Uterus (tissue), 4 donors: Measurements from ENCODE around the gene OR51B5. TPM values are rescaled to one million over a fixed set of nuclear protein-coding genes. Genes with fewer than 3 reads are reported as not detected.
"Not testable (repeated sequence)": the region's sequence is repeated elsewhere in the genome, so short reads cannot be mapped to it uniquely, and the experiment has no call there.

ENCODE experiments used
- DNase-seq, 2 donors: peaks; one replicate each; pipeline ENCODE4 v3.0.0-alpha.2; 2019 to 2020
- H3K27ac ChIP-seq, 2 donors: fragments of 200-600 bp; sonication (generic); 1 replicate in 1 of 2; 2 replicates in 1 of 2; pipeline ENCODE4 v1.5.1; 2016 to 2018
- H3K27me3 ChIP-seq, 2 donors: fragments of 200-600 bp; sonication (generic); one replicate each; pipeline ENCODE4 v1.5.1; 2018 to 2019; ENCODE audit warnings: control low read depth in 1 of 2
- H3K36me3 ChIP-seq, 2 donors: fragments of 200-600 bp; sonication (generic); one replicate each; pipeline ENCODE4 v1.5.1; 2019; ENCODE audit warnings: control low read depth in 1 of 2
- H3K4me1 ChIP-seq, 2 donors: fragments of 200-600 bp; sonication (generic); one replicate each; pipeline ENCODE4 v1.5.1; 2018 to 2019; ENCODE audit warnings: control low read depth in 1 of 2
- H3K4me3 ChIP-seq, 2 donors: fragments of 200-600 bp; sonication (generic); 1 replicate in 1 of 2; 2 replicates in 1 of 2; pipeline ENCODE4 v1.5.1; 2018 to 2019; ENCODE audit warnings: mild to moderate bottlenecking in 1 of 2
- H3K9me3 ChIP-seq, 2 donors: fragments of 200-600 bp; sonication (generic); one replicate each; pipeline ENCODE4 v1.5.1; 2019; ENCODE audit warnings: control low read depth in 1 of 2
- CTCF ChIP-seq, 4 experiments: fragments of 200-600 bp in 2 of 4; fragments of 450-650 bp in 2 of 4; sonication (generic) in 2 of 4; IDR thresholded peaks; one replicate each; pipeline ENCODE4 v1.5.1; 2016 to 2019; ENCODE audit warnings: antibody characterized with exemption in 4 of 4, mild to moderate bottlenecking in 2 of 4, moderate library complexity in 1 of 4
- POLR2A ChIP-seq, 2 donors: fragments of 450-650 bp; IDR thresholded peaks; one replicate each; pipeline ENCODE4 v1.6.1; 2016; ENCODE audit warnings: antibody characterized with exemption in 2 of 2, mild to moderate bottlenecking in 1 of 2, moderate library complexity in 1 of 2
- intact Hi-C: fragments of 100-400 bp; cut with DNase I; formaldehyde crosslinking; loops from one replicate; pipeline ENCODE4 v1.15.1; 2023; ENCODE audit warnings: low total_unique reads
- total RNA-seq, 4 donors: library from RNA; depleted of rRNA in 3 of 4; stranded (reverse); fragments of >200 nt in 3 of 4; gene quantifications; one replicate each; pipeline versions ENCODE4 v1.1.0 to v1.2.4, GENCODE V29; 2014 to 2023
- donor health status: DM: yes; HTN: yes; CAD: no.

The OR51B5 gene
- total RNA-seq, 4 donors from 2014 or later, result 0.85 to 2.9 TPM; not detected in 2

GRCh38 chr11:5348551-5349194, 5.3 kb upstream of the OR51B5 start:
- Histone ChIP-seq H3K4me3 (no peak overlapping the region), H3K9me3 (no peaks in the 10 kb centered on the region), H3K4me1 (no peaks in the 10 kb centered on the region), H3K27me3 (no peaks in the 10 kb centered on the region), H3K27ac (no peak overlapping the region), H3K36me3 (no peaks in the 10 kb centered on the region)
- no peak for TF ChIP-seq CTCF (IDR thresholded peaks at IDR 0.05)
- TF ChIP-seq POLR2A (IDR thresholded peaks at IDR 0.05), result no peak
- DNase-seq, result no peak
- intact Hi-C loops, result no loop called here

- no peaks in the 10 kb centered on the region for H3K9me3 ChIP-seq
- intact Hi-C loops, result no loop called here
- DNase-seq, result no peak
- no peaks in the 10 kb centered on the region for H3K27me3 ChIP-seq
- H3K4me3 ChIP-seq, result no peak overlapping the region
- H3K27ac ChIP-seq, result no peak overlapping the region
- no peaks in the 10 kb centered on the region for H3K4me1 ChIP-seq
- H3K36me3 ChIP-seq, result no peaks in the 10 kb centered on the region
- TF ChIP-seq POLR2A (IDR thresholded peaks at IDR 0.05) (no peak), CTCF (IDR thresholded peaks at IDR 0.05) (no peak)
Measured at GRCh38 chr11:5345831-5346230, 2.5 kb upstream of the OR51B5 start.

GRCh38 chr11:5339771-5340322, 3.5 kb downstream of the OR51B5 start:
- H3K27ac ChIP-seq, result no peak overlapping the region
- H3K36me3 ChIP-seq, result no peaks in the 10 kb centered on the region
- H3K4me1 ChIP-seq, result no peaks in the 10 kb centered on the region
- DNase-seq, result no peak
- no peak overlapping the region for H3K4me3 ChIP-seq
- no peaks in the 10 kb centered on the region for H3K27me3 ChIP-seq
- TF ChIP-seq POLR2A (IDR thresholded peaks at IDR 0.05) (no peak), CTCF (IDR thresholded peaks at IDR 0.05) (no peak)
- intact Hi-C loops, result no loop called here
- no peaks in the 10 kb centered on the region for H3K9me3 ChIP-seq

- H3K4me3 ChIP-seq, H3K9me3 ChIP-seq, intact Hi-C loops, H3K27ac ChIP-seq, DNase-seq, H3K36me3 ChIP-seq, H3K27me3 ChIP-seq, H3K4me1 ChIP-seq: not testable (repeated sequence)
Measured at GRCh38 chr11:5337253-5337652, 6.1 kb downstream of the OR51B5 start.

GRCh38 chr11:5336331-5336730, 7.0 kb downstream of the OR51B5 start:
- no peak overlapping the region for H3K4me3 ChIP-seq
- TF ChIP-seq POLR2A (IDR thresholded peaks at IDR 0.05) (no peak), CTCF (IDR thresholded peaks at IDR 0.05) (no peak)
- DNase-seq, result no peak
- H3K9me3 ChIP-seq, result no peaks in the 10 kb centered on the region
- H3K27ac ChIP-seq, result no peak overlapping the region
- intact Hi-C loops, result no loop called here
- H3K36me3 ChIP-seq, result no peaks in the 10 kb centered on the region
- H3K27me3 ChIP-seq, result no peaks in the 10 kb centered on the region
- H3K4me1 ChIP-seq, result no peaks in the 10 kb centered on the region
